Astrocyte (in vitro differentiated cells and primary cell): ENCODE results near the gene PLEKHA4.

ENCODE experiments used
- CTCF ChIP-seq: IDR thresholded peaks from 2 replicates; pipeline ENCODE4 v1.5.1; 2011; ENCODE audit warnings: low read depth, mild to moderate bottlenecking, inconsistent platforms, low read length, moderate library complexity; ENCODE audit not compliant: insufficient read depth
- EZH2 ChIP-seq: IDR thresholded peaks from 2 replicates; pipeline ENCODE4 v1.6.1; 2012; ENCODE audit warnings: mild to moderate bottlenecking, low read length, inconsistent platforms; ENCODE audit not compliant: insufficient read depth

GRCh38 chr19:48877855-48878195, 9.4 kb upstream of the PLEKHA4 start:
- TF ChIP-seq EZH2 = no peak
- no peak for TF ChIP-seq CTCF
